ENCODE measurements around the gene SASH1.
"Not testable (repeated sequence)": the region's sequence is repeated elsewhere in the genome, so short reads cannot be mapped to it uniquely, and the experiment has no call there.

Gene SASH1

GRCh38 chr6:148346681-148347440, 4.2 kb downstream of the SASH1 start:
- ChIA-PET POLR2A (no interaction called here), CTCF (no interaction called here)
- TF ChIP-seq, protein P1, sequence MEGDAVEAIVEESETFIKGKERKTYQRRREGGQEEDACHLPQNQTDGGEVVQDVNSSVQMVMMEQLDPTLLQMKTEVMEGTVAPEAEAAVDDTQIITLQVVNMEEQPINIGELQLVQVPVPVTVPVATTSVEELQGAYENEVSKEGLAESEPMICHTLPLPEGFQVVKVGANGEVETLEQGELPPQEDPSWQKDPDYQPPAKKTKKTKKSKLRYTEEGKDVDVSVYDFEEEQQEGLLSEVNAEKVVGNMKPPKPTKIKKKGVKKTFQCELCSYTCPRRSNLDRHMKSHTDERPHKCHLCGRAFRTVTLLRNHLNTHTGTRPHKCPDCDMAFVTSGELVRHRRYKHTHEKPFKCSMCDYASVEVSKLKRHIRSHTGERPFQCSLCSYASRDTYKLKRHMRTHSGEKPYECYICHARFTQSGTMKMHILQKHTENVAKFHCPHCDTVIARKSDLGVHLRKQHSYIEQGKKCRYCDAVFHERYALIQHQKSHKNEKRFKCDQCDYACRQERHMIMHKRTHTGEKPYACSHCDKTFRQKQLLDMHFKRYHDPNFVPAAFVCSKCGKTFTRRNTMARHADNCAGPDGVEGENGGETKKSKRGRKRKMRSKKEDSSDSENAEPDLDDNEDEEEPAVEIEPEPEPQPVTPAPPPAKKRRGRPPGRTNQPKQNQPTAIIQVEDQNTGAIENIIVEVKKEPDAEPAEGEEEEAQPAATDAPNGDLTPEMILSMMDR (IDR thresholded peaks at IDR 0.05; ENCODE audit: control extremely low read depth, extremely low read depth, low read depth, missing control alignments) = no peak
- DNase-seq (ENCODE audit: extremely low spot score) = no peak

- POLR2A ChIA-PET = no interaction called here
These were observed 4.9 kb downstream of the SASH1 start for GRCh38 chr6:148347441-148348054.

DNA sequence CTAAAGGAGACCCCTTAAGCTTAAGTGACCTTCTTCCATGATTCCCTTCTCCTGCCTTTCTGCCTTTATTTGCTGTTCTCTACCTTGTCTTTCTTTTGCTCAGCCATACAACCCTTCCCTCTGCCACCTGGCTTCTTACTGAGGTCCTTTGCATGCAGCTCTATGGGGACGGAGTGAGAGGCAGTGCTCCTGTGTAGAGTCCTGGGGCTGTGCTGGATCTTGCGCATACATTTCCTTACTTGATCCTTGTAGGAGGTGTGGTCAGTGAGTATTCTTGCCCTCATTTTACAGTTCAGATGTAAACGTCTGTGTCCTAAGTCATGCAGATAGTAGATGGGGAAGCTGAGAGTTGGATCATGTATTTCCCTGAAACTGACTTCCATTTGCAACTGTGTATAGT, 5.7 kb downstream of the SASH1 start:
- CTCF ChIA-PET = no interaction called here
- TF ChIP-seq, protein P1 (IDR thresholded peaks at IDR 0.05; ENCODE audit: control extremely low read depth, extremely low read depth, low read depth, missing control alignments) = no peak
- DNase-seq (ENCODE audit: extremely low spot score) = no peak
- POLR2A ChIA-PET = no interaction called here

More at GRCh38 chr6:148347441-148348054, 4.9 kb downstream of the SASH1 start:
- CTCF ChIA-PET = no interaction called here
- TF ChIP-seq, protein P1 (IDR thresholded peaks at IDR 0.05; ENCODE audit: control extremely low read depth, extremely low read depth, low read depth, missing control alignments) = no peak
- no peak for DNase-seq (ENCODE audit: extremely low spot score)

- DNase-seq (ENCODE audit: extremely low spot score) = no peak
- ChIA-PET POLR2A (no interaction called here), CTCF (no interaction called here)
- TF ChIP-seq, protein P1 (IDR thresholded peaks at IDR 0.05; ENCODE audit: control extremely low read depth, extremely low read depth, low read depth, missing control alignments) = no peak
These were observed 6.1 kb downstream of the SASH1 start for GRCh38 chr6:148348778-148349177.

GRCh38 chr6:148349466-148349865, 6.8 kb downstream of the SASH1 start:
- TF ChIP-seq, protein P1 (IDR thresholded peaks at IDR 0.05; ENCODE audit: control extremely low read depth, extremely low read depth, low read depth, missing control alignments) = no peak
- ChIA-PET CTCF (no interaction called here), POLR2A (no interaction called here)
- DNase-seq (ENCODE audit: extremely low spot score) = no peak

DNA sequence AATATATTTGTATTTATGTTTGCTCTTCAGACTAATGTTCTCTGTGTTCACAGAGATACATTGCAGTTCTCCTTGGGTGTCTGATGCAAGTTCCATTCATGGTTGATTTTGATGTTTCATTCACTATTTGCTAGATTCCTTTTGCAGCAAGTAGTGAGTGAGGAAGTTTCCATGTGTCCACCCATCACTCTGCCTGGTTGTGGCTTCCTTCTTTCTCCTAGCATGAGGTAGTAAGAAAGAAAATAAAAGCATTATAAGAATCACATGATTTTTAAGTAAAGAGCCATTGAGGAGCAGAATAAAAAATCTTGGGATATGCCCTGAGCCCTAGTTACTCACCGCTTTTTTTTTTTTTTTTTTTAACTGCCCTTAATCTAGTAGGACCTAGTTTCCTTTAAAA, 8.7 kb downstream of the SASH1 start:
- DNase-seq (ENCODE audit: extremely low spot score) = no peak
- CTCF ChIA-PET = no interaction called here

DNA sequence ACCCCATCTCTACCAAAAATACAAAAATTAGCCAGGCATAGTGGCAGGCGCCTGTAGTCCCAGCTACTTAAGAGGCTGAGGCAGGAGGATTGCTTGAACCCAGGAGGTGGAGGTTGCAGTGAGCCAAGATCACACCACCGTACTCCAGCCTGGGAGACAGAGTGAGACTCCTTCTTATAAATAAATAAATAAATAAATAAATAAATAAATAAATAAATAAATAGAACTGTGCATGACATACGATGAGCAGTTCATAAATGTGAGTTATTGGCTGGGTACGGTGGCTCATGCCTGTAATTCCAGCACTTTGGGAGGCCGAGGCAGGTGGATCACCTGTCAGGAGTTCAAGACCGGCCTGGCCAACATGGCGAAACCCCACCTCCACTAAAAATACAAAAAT, 9.8 kb downstream of the SASH1 start:
- POLR2A ChIA-PET; CTCF ChIA-PET; DNase-seq (ENCODE audit: extremely low spot score): not testable (repeated sequence)

More for the DNA sequence above, 8.7 kb downstream of the SASH1 start:
- POLR2A ChIA-PET = no interaction called here
- TF ChIP-seq, protein P1 (IDR thresholded peaks at IDR 0.05; ENCODE audit: control extremely low read depth, extremely low read depth, low read depth, missing control alignments) = no peak

Data from GM10248 (cell line).